Thoracic aorta (tissue), 2 donors: Measurements from ENCODE around the gene MIGA1. TPM values are rescaled to one million over a fixed set of nuclear protein-coding genes. Genes with fewer than 3 reads are reported as not detected.

ENCODE experiments used
- ATAC-seq: fragments of 150-250 bp; one replicate; pipeline ENCODE4 v1.8.0; 2017; ENCODE audit warnings: low read depth; ENCODE audit not compliant: insufficient number of reproducible peaks, low FRiP score
- DNase-seq: peaks from one replicate; pipeline ENCODE4 v3.0.0-alpha.2; 2020; ENCODE audit warnings: low spot score
- H3K27ac ChIP-seq, 2 donors: fragments of 200-600 bp; sonication (generic); 1 replicate in 1 of 2; 2 replicates in 1 of 2; pipeline ENCODE4 v1.5.1; 2016; ENCODE audit warnings: mild to moderate bottlenecking in 2 of 2, moderate library complexity in 2 of 2
- H3K27me3 ChIP-seq: fragments of 200-600 bp; sonication (generic); replicated peaks from 2 replicates; pipeline ENCODE4 v1.6.0; 2016; ENCODE audit warnings: mild to moderate bottlenecking; ENCODE audit not compliant: insufficient read depth
- H3K36me3 ChIP-seq: fragments of 200-600 bp; sonication (generic); one replicate; pipeline ENCODE4 v1.5.1; 2016
- H3K4me1 ChIP-seq, 2 donors: fragments of 200-600 bp; sonication (generic); 1 replicate in 1 of 2; 2 replicates in 1 of 2; pipeline versions ENCODE4 v1.5.1 to v1.6.0; 2016; ENCODE audit warnings: low read depth in 2 of 2, mild to moderate bottlenecking in 1 of 2; ENCODE audit not compliant: control insufficient read depth in 1 of 2
- H3K4me3 ChIP-seq: fragments of 200-600 bp; sonication (generic); 2 replicates; pipeline ENCODE4 v1.5.1; 2016; ENCODE audit warnings: mild to moderate bottlenecking
- H3K9me3 ChIP-seq: fragments of 200-600 bp; sonication (generic); 2 replicates; pipeline ENCODE4 v1.5.1; 2016
- total RNA-seq, 2 donors: library from RNA; depleted of rRNA; stranded (reverse); fragments of >200 nt; gene quantifications; one replicate each; pipeline versions ENCODE4 v1.1.0 to v1.2.3, GENCODE V29; 2016
- TF ChIP-seq, protein P1 (sequence below): fragments of 200-600 bp; sonication (generic); IDR thresholded peaks from one replicate; pipeline ENCODE4 v1.5.1; 2019; ENCODE audit warnings: antibody characterized with exemption

MIGA1 gene
- total RNA-seq, 2 donors from 2014 or later = 16.0 to 24.3 TPM

DNA sequence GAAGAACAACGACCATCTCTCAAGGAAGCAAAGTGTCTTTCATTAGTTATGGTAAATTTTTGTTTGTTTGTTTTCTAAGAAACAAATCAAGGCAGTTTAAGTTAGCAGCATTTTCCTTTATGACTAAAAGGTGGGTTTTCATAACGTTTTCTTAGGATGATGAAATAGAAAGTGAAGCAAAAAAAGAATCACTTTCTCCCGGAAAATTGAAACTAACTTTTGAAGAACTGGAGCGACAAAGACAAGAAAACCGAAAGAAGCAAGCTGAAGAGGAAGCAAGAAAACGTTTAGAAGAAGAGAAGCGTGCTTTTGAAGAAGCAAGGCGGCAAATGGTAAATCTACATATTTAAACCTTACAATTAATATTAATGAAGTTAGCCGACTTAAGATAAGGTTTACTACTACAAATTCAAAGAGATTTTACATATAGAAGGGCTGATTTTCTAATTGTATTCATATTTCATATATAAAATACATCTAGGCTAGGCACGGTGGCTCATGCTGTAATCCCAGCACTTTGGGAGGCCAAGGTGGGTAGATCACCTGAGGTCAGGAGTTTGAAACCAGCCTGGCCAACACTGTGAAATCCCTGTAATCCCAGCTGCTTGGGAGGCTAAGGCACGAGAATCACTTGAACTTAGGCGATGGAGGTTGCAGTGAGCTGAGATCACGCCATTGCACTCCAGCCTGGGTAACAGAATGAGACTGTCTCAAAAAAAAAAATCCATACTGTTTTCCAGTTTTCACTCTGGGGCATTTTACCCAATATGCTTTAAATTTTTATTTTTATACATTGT is 147.3 kb downstream of the MIGA1 start:
- no peaks in the 10 kb centered on the region for H3K27me3 ChIP-seq
- H3K4me1 ChIP-seq = peaks cover 0 to 3% of the 10 kb centered on the region in 2 donors
- H3K9me3 ChIP-seq = no peaks in the 10 kb centered on the region
- no peak overlapping the region for H3K27ac ChIP-seq
- DNase-seq (no peak), ATAC-seq (no peak)
- H3K4me3 ChIP-seq = peak overlapping the region; percentile 37
- H3K36me3 ChIP-seq = peaks cover 54% of the 10 kb centered on the region
- TF ChIP-seq, protein P1, sequence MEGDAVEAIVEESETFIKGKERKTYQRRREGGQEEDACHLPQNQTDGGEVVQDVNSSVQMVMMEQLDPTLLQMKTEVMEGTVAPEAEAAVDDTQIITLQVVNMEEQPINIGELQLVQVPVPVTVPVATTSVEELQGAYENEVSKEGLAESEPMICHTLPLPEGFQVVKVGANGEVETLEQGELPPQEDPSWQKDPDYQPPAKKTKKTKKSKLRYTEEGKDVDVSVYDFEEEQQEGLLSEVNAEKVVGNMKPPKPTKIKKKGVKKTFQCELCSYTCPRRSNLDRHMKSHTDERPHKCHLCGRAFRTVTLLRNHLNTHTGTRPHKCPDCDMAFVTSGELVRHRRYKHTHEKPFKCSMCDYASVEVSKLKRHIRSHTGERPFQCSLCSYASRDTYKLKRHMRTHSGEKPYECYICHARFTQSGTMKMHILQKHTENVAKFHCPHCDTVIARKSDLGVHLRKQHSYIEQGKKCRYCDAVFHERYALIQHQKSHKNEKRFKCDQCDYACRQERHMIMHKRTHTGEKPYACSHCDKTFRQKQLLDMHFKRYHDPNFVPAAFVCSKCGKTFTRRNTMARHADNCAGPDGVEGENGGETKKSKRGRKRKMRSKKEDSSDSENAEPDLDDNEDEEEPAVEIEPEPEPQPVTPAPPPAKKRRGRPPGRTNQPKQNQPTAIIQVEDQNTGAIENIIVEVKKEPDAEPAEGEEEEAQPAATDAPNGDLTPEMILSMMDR = no peak

DNA sequence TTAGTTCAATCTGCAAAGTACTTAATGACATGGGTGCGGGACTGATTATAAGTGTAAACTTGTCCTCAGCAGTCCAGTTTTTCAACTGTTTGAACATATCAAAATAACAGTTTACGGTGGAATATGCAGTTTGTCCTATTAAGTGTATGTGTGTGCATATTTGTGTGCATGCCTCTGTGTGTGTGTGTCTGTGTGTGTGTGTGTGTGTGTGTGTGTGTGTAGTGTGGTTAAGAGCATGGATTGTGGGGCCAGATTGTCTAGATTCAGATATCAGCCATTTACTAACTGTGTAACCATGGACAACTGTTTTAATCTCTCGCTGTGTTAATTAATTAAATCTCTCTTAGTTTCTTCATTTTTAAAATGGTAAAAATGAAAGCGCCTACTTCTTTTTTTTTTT is 148.0 kb downstream of the MIGA1 start:
- no peak overlapping the region for H3K4me3 ChIP-seq
- no peaks in the 10 kb centered on the region for H3K27me3 ChIP-seq
- H3K9me3 ChIP-seq = no peaks in the 10 kb centered on the region
- ATAC-seq (no peak), DNase-seq (no peak)
- peaks cover 56% of the 10 kb centered on the region for H3K36me3 ChIP-seq
- TF ChIP-seq, protein P1 = no peak
- H3K27ac ChIP-seq = no peak overlapping the region
- peaks cover 0 to 3% of the 10 kb centered on the region in 2 donors for H3K4me1 ChIP-seq

Other genes with a start within 250 kb of the MIGA1 start
- gene ZZZ3, start 97.0 kb upstream of the MIGA1 start, total RNA-seq = 10 to 100 TPM; 42.4 to 66.9 TPM
- gene USP33, start 19.8 kb upstream of the MIGA1 start, total RNA-seq = 100 to 1,000 TPM in 1 of 2 donors, 10 to 100 TPM in 1; 91.3 to 122 TPM
- 100 to 1,000 TPM; 116 to 120 TPM for gene NEXN, start 109.0 kb downstream of the MIGA1 start, total RNA-seq
- 100 to 1,000 TPM in 1 of 2 donors, 10 to 100 TPM in 1; 73.8 to 118 TPM for gene FUBP1, start 199.4 kb downstream of the MIGA1 start, total RNA-seq
- gene DNAJB4, start 225.3 kb downstream of the MIGA1 start, total RNA-seq = 10 to 100 TPM; 41.0 to 59.8 TPM